Measurements from ENCODE around the gene MGA.

Gene MGA

GRCh38 chr15:41777421-41777973 is 117.3 kb downstream of the MGA start:
- TF ChIP-seq, protein P1, sequence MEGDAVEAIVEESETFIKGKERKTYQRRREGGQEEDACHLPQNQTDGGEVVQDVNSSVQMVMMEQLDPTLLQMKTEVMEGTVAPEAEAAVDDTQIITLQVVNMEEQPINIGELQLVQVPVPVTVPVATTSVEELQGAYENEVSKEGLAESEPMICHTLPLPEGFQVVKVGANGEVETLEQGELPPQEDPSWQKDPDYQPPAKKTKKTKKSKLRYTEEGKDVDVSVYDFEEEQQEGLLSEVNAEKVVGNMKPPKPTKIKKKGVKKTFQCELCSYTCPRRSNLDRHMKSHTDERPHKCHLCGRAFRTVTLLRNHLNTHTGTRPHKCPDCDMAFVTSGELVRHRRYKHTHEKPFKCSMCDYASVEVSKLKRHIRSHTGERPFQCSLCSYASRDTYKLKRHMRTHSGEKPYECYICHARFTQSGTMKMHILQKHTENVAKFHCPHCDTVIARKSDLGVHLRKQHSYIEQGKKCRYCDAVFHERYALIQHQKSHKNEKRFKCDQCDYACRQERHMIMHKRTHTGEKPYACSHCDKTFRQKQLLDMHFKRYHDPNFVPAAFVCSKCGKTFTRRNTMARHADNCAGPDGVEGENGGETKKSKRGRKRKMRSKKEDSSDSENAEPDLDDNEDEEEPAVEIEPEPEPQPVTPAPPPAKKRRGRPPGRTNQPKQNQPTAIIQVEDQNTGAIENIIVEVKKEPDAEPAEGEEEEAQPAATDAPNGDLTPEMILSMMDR (IDR thresholded peaks at IDR 0.05; ENCODE audit: low read length, missing control alignments) = no peak
- no peak overlapping the region for H3K4me3 ChIP-seq (replicated peaks; ENCODE audit: low read depth, low read length)
- DNase-seq (ENCODE audit: low read depth) = no peak

DNA sequence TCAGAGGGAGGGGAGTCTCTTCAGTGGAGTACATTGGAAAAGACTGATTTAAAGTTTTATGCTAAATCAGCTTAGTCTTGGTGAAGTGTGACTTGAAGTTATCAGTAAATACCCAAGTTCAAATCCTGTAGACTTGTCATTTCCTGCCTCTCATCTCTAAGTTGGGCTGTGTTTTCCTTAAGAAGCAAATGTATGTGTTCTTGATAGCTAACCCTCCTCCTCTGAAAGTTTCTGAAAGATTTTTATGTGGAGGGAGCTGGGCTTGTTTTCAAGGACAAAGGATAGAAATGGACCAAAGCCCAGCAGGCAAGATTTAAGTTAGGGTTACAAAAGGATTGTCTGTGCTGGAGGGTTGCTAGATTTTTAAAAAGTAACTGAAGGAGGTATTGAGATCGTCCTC is 118.3 kb downstream of the MGA start:
- H3K4me3 ChIP-seq (replicated peaks; ENCODE audit: low read depth, low read length) = no peak overlapping the region
- TF ChIP-seq, protein P1 (IDR thresholded peaks at IDR 0.05; ENCODE audit: low read length, missing control alignments) = no peak

GRCh38 chr15:41779662-41780157 is 119.5 kb downstream of the MGA start:
- no peak for DNase-seq (ENCODE audit: low read depth)
- TF ChIP-seq, protein P1 (IDR thresholded peaks at IDR 0.05; ENCODE audit: low read length, missing control alignments) = no peak
- no peak overlapping the region for H3K4me3 ChIP-seq (replicated peaks; ENCODE audit: low read depth, low read length)

More for the DNA sequence above, 118.3 kb downstream of the MGA start:
- DNase-seq (ENCODE audit: low read depth) = peak; percentile 41

DNA sequence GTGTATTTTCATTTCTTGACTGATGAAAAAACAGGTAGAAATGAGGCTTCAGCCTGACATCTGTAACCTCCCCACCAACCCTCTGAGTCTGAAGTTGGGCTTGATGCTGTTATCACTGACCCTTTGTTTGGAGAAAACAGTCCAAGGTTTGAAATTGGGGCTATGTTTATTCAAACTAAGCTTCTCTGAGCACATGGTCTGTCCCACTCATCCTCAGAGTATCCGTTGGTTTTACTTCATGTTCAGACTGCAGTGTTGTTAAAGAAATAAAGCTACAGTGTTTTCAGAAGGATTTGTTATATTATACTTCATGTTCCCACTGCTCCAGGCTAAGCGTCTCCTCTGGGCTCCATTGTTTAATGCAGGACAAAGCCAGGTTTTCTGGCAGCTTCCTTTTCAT is 120.1 kb downstream of the MGA start:
- no peak overlapping the region for H3K4me3 ChIP-seq (replicated peaks; ENCODE audit: low read depth, low read length)
- TF ChIP-seq, protein P1 (IDR thresholded peaks at IDR 0.05; ENCODE audit: low read length, missing control alignments) = no peak

GRCh38 chr15:41780727-41781126 is 120.5 kb downstream of the MGA start:
- H3K4me3 ChIP-seq (replicated peaks; ENCODE audit: low read depth, low read length) = no peak overlapping the region
- TF ChIP-seq, protein P1 (IDR thresholded peaks at IDR 0.05; ENCODE audit: low read length, missing control alignments) = no peak
- DNase-seq (ENCODE audit: low read depth) = no peak

More for the DNA sequence above, 120.1 kb downstream of the MGA start:
- DNase-seq (ENCODE audit: low read depth) = no peak

GRCh38 chr15:41782371-41783282 is 122.4 kb downstream of the MGA start:
- no peak overlapping the region for H3K4me3 ChIP-seq (replicated peaks; ENCODE audit: low read depth, low read length)
- TF ChIP-seq, protein P1 (IDR thresholded peaks at IDR 0.05; ENCODE audit: low read length, missing control alignments) = no peak
- DNase-seq (ENCODE audit: low read depth) = no peak
